B cell (primary cell): Measurements from ENCODE around the gene PROSER1.

Experiments used
- CTCF ChIP-seq: fragments of 200-600 bp; IDR thresholded peaks from one replicate; pipeline ENCODE4 v1.8.0; 2022; ENCODE audit warnings: antibody characterized with exemption, mild to moderate bottlenecking
- EZH2 ChIP-seq: IDR thresholded peaks from 2 replicates; pipeline ENCODE4 v1.6.1; 2012; ENCODE audit warnings: borderline replicate concordance, low read depth, mild to moderate bottlenecking, moderate library complexity, low read length; ENCODE audit not compliant: insufficient read depth, poor library complexity, severe bottlenecking

GRCh38 chr13:39044536-39044935, 6.6 kb upstream of the PROSER1 start:
- no peak for TF ChIP-seq CTCF
- TF ChIP-seq EZH2, result no peak
